GM19463 (cell line): ENCODE measurements around the gene GMPPB.
"Not testable (repeated sequence)": the region's sequence is repeated elsewhere in the genome, so short reads cannot be mapped to it uniquely, and the experiment has no call there.

Experiments used
- ATAC-seq: cut with Tn5 transposase; IDR thresholded peaks from one replicate; pipeline ENCODE4 v1.9.1; 2021; ENCODE audit warnings: mild to moderate bottlenecking, moderate library complexity; ENCODE audit not compliant: unreplicated experiment

Gene GMPPB

DNA sequence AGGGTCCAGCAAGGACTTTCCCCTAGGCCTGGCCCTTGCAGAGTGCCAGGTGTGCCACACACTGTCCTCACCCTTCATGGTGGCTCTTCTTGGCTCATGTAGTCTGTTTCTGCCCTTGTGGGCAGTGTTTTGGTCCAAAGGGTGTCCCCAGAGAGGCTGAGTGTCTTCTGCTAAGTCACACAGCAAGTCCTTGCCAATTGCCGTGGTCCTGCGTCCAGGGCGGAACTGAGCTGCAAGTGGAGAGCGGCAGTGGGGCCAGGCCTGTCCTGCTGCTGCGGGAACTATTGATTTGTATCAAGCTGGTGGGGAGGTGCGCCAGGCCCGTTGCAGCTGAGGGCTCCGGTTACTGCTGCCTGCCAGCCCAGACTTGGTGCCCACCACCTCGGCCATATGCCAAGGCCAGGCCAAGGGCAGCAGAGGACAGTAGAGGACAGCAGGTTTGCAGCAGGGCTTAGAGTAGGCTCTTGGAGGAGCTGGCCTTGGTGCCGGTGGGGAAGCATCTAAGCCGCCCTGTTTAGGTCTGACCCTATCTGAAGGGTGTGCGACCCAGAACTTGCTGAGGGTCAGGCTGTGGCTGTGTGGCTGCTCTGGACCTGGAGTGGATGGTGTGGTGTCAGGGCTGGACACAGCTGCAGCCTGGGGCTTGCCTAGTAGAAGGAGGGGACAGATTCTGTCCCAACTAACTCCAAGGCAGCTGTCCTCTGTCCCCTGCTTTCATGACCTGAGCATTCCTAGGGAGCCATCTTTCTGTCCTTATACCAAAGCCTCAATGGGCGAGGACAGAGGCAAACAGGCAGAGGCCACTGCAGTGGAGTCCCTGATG is 8.8 kb downstream of the GMPPB start:
- no peak for ATAC-seq

DNA sequence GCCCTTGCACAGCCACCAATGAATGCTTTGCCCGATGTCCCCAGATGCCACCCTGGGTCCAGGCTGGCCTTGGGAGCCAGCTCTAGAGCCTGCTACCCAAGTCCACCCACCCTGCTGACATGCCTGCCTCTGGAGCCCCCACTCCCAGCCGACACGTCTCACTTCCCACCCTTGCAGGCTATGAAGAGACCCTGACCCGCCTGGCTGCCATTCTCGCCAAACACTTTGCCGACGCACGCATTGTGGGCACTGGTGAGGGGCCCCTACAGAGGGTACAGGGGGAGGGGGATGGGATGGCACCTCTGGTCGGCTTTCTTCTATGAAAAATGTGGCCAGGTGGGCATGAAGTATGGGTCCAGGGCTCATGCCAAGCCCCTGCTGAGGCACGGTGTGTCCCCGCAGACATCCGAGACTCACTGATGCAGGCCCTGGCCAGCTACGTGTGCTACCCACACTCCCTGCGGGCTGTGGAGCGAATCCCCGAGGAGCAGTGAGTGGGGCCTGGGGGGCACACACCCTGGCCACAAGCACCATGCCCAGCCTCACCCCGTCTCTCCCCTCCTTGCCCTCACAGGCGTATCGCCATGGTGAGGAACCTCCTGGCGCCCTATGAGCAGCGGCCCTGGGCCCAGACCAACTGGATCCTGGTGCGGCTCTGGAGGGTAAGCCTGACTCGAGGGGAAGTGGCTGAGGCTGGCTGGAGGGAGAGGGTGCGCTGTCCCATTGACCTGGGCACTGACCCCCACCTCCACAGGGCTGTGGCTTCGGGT is 10.2 kb downstream of the GMPPB start:
- no peak for ATAC-seq

DNA sequence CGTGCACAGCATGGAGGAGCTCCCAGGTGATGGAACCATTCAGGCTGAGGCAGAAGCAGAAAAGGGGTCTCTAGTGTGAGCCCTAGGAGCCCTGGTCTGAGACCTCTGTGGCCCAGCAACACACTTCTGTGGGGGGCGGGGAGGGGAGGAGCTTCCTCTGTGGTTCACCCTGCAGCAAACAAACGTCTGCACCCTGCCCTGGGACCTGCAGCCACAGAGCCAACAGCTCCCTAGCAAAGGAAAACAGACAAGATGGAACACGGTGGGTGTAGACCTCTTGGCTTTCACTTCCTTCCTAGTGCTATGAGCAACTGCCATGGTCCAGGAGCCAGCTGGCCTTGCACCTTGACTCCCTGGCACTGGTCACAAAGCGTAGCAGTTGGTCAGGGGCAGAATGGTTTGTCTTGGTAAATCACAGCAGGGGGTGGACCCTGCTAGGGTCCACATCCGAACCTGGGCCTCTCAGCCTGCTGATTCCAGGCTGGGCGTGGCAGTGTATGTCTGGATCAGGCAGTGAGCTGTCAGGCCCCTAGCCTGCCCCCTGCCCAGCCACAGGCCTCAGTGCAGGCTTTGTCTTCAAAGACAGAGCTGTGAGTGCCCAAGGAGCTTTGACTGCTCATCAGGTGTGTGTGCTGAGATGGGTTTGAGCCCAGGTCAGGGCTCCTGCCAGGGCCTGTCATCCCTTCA is 11.0 kb downstream of the GMPPB start:
- no peak for ATAC-seq

DNA sequence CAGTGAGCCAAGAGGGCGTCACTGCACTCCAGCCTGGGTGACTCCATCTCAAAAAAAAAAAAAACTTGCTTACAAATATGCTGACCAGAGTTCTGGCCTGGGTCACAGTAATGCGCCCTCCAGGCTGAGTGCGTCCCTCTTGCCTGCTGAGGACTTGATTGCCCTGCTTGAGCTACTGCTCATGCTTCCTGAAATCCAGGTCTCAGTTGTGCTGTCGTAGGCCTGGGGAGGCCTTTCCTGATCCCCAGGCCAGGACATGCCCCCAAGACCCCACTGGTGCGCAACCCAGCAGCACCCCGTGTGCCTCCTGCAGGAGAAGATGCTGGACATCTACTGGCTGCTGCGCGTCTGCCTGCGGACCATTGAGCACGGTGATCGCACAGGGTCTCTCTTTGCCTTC is 11.6 kb downstream of the GMPPB start:
- ATAC-seq, result no peak

DNA sequence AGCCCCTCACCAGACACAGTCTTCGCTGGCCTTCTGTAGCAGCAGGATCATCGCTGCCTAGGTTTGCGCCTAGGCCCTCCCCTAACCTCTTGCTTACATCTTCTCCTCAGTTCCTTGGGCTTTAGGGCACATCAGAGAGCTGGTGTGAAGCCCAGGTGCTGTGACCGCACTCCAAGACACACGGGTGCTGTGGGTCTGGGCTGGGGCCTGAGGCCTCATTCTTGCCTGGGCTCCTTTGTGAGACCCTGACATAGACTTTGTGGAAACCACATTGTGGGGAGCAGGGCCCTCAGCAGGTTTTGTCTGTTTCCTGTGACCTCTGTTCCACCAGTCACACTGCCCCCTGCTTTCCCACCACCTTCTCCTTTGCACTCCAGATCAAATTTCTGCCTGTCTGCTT is 12.3 kb downstream of the GMPPB start:
- no peak for ATAC-seq

DNA sequence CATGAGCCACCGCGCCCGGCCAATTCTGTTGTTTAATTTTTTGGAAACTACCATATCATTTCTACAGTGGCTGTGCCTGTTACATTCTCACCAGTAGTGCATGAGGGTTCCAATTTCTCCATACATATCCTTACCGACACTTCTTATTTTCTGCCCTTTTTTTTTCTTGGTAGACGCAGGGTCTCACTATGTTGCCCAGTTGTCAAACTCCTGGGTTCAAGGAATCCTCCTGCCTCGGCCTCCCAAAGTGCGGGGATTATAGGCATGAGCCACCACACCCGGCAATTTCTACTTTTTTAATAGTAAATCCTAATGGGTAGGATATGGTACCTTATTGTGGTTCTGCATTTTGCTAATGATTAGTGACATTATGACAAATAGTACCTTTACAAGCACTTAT is 13.9 kb downstream of the GMPPB start:
- no peak for ATAC-seq

DNA sequence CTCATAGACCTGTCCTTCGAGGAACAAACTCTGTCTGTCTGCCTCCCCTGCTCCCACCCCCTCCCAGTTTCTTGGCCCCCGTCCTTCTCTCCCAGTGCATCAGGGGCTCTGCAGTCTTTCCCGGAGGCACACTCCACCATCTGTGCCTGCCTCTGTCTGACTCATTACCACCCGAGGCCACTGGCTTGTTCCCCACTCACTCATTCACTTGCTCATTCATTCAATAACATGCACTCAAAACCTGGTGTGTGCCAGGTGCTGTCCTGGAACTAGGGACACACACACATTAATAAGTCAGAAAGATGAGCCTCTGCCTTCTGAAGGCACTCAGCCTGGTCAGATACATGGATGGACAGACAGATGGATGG is 16.7 kb downstream of the GMPPB start:
- no peak for ATAC-seq

DNA sequence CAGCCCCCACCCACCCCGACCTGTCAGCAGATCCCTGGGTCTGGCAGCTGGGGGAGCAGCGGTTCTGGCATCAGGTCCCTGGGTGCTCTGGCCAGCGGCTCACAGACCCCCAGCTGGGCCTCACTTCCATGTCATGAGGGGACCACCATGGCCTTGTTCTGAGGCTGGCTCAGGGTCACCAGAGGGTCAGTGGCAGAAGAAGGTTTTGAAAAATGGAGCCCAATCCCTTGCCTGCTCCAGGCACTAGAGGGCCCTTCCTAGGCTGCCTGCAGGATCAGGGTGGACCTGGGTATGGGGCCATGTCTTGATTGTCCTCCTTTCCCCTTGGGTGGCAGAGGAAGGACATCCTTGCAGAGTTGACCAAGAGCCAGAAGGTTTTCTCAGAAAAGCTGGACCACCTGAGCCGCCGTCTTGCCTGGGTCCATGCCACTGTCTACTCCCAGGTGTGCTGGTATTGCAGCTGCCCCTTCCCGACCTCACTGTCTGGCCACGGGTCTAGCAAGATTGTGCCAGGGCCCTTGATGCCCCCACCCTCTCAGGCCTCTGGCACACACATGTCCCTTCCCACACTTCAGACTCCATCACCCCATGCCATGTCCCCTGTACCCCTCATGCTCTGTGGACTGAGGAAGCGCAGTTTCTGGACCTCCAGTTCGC is 17.2 kb downstream of the GMPPB start:
- no peak for ATAC-seq

DNA sequence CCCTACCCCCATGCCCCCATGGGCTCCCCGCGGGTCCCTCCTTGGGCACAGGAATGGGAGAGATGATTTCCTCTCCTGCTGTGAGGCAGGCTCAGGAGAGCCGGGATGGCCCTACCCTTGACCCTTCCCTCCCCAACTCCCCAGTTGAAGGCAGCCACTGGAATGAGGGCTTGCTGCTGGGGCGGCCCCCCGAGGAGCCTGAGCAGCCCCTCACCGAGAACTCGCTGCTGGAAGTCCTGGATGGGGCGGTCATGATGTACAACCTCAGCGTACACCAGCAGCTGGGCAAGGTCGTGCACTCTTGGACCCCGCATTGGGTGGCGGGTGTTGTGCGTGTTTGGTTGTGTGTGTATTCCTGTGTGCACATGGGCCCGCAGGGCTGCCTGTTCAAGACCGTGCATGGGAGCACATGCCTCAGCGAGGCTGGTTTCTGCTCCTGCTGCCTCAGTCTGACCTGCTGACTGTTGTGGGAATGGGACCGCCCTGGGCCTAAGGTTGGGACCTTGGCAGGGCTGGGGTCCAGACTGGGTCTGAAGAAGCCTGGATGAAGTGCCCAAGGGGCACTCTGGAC is 18.3 kb downstream of the GMPPB start:
- no peak for ATAC-seq

DNA sequence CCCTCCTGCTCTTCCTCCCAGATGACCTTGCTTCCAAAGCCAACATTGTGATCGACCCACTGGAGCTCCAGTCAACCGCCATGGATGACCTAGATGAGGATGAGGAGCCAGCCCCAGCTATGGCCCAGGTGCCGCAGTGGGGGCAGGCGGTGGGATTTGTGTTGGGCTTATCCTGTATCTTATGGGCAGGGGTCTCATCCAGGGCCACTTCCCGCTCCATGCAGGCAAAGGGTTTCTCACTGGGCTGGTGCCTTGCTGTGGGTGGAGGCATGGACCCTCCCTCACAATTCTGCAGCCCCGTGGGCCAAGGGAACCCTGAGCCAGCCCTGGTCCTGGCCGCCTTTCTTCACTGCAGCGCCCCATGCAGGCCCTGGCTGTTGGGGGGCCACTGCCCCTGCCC is 19.1 kb downstream of the GMPPB start:
- no peak for ATAC-seq

DNA sequence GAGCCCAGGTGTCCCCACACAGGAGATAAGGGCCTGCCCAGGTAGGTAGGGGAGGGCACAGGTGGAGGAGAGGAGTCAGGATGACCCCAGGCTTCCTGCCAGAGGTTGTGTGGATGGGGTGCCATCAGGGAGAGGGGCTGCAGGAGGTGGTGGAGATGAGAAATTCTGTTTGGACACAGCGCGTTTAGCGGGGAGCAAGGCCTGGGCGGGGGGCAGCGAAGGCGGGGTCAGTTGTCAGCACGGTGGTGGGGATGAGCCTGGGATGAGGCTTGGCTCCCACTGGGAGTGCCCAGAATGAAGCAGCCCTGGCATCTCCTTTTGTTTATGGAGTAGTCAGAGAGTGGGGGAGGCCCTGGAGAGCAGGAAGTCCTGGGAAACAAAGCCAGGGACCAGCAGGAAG is 19.8 kb downstream of the GMPPB start:
- no peak for ATAC-seq

DNA sequence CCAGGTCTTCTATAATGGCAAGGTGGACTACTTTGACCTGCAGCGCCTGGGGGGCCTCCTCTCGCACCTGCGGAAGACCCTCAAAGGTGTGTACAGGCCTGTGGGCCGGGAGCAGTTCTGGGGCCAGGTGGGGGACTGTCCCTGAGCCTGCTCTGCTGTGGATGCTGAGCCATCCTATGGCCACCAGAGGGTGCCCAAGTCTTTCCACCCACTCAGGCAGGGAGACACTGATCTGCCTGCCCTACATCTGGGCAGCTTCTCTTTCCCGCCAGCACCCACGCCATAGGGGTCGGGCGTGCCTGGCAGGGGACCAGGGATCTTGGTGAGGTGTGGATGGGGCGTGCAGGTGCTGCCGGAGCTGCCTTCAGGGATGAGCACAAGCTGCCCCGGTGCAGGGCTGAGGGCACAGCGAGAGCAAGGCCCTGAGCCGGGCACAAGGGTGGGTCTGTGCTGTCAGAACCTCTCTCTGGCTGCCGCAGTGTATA is 20.3 kb downstream of the GMPPB start:
- ATAC-seq, result peak; percentile 92

DNA sequence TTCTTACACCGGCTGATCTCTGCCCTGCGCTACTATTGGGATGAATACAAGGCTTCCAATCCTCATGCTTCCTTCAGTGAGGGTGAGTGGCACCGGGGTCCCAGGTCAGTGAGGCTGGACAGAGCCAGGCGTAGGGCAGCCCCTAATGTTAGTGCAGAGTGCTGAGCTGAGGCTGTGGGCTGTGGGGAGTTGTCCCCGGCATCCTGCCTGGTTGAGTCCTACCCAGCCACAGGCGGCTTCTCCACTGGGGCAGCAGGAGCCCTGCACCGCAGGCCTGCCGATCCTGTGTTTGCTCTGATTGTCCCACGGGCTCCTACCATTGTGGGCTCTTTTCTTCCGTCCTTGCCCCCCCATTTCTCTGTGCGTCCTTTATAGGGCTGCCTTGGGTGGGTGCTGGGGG is 21.1 kb downstream of the GMPPB start:
- no peak for ATAC-seq

DNA sequence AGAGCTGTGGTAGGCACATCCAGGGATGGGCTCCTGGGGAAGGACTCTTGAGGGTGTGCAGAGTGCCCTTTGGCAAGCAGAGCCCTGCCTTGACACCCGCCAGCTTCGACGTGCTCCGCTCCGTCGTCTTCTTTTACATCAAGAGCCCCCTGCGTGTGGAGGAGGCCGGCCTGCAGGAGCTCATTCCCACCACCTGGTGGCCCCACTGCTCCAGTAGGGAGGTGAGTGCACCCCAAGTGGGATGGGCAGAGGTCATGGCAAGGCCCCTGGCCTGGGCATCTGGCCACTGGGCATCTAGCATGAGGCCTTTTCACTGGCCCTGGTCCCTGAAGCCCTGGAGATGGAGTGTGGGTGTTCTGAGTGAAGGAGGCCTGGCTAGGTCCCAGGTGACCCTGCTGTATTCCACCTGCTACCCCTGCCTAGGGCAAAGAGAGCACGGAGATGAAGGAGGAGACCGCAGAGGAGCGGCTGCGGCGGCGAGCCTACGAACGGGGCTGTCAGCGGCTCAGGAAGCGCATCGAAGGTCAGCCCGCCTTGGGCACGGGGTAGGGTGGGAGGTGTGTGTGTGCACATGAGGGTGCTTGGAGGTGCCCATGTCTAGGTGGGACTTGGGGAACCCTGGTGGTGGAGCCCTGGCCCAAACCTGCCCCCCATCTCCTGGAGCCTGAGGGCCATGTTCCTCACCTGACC is 22.2 kb downstream of the GMPPB start:
- no peak for ATAC-seq

DNA sequence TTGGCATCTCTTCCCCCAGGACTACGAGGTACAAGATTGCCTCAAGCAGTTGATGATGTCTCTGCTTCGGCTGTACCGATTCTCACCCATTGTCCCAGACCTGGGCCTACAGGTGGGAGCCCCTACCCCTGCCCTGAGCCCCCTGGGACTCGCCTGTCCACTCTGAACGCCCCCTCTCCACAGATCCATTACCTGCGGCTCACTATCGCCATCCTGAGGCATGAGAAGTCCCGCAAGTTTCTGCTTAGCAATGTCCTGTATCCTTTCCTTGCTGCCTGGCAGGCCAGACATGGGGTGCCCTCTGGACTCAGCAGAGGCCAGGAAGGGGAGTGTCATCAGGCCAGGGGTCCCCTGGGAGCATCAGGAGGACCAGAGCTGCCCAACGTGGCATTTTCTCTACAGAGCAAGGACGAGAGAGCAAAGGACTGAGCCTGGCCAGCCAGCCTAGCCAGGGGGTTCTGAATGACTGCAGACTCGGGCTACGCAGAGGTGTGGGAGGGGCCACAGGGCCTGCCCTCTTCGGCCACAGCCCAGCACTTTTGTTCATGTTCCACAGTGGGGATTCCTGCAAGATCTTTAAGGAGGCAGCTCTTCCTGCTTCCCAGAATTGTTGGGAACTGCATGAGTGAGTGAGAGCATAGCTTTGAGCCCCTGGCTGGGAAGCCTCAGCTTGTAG is 23.2 kb downstream of the GMPPB start:
- no peak for ATAC-seq

DNA sequence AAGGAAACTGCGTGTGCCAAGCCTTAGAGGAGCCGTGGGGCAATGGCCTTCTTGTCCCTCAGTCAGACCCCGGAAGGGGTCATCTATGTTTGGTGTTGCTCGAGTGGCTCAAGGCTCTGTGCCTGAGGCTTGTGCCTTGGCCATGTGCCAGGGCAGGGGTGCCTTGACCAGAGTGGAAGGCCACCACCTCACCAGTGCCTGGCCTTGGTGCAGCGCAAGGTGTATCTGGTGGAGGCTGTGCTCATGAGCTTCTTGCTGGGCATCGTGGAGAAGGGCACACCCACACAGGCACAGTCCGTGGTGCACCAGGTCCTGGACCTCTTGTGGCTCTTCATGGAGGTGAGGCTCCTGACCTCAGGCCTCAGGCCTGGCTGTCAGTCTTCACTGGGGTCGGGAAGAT is 23.7 kb downstream of the GMPPB start:
- ATAC-seq, result no peak

DNA sequence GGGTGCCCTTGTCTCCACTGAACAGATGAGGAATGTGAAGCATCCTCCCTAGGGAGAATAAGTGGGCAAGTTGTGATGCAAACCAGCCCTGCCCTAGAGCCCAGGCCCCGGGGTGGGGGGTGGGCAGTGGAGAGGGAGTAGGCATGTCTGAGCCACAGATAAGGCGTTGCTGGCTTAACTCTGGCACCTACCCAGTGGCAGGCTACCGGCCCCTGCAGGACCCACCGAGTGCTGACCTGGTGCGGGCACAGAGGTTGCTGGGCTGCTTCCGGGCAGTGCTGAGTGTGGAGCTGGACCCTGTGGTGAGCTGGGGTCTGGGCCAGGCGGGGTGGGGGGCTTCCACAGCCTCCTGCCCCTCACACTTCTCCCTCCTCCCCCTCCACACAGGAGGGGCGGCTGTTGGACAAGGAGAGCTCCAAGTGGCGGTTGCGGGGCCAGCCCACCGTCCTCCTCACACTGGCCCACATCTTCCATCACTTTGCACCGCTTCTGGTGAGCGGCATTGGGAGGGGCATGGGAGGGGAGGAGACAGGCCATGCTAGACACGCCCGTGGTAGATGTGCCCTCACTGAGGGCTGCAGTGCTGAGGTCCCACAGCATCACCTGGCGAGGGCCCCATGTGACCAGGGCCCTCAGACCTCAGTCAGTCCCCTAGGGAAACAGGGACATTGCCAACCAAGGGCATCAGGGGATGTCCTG is 24.3 kb downstream of the GMPPB start:
- no peak for ATAC-seq

DNA sequence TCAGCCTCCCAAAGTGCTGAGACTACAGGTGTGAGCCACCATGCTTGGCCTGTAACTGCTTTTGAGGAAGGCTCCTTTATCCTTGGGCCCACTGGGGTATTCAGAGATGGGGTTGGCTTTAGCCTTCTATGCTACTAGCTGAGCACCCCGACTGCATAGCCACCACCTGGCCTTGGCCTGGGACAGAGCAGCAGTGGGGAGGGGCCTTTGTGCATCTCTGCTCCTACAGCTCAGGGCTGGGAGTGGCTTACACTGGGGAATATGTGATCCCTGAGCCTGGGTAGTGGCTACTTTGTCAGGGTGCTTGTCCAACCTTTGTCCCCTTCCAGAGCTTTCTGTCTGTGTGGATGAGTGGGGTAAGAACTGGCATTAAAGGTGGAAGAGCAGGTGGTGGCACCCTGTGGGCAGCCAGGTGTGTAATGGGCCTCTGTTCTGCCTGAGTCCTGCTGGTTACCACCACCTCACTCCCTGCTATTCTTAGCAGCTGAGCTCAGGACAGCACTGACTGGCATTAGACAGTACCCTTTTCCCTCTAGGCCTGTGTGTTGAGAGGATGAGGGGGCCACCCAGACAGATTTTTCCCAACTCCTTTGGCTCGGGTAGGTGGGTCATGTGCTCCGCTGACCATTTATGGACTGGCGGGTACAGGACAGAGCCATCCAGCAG is 28.3 kb downstream of the GMPPB start:
- ATAC-seq, result not testable (repeated sequence)
